Fibroblast of lung (primary cell): ENCODE results near the gene MXRA8. TPM values are rescaled to one million over a fixed set of nuclear protein-coding genes. Genes with fewer than 3 reads are reported as not detected.

Experiments used
- DNase-seq, 2 donors: peaks; one replicate each; pipeline versions ENCODE4 v3.0.0 to v3.0.0-alpha.2; 2010; ENCODE audit warnings: low read depth in 2 of 2
- H2AFZ ChIP-seq: 2 replicates; pipeline ENCODE4 v1.5.1; 2012; ENCODE audit warnings: low read length, control low read depth, inconsistent platforms
- H3K27ac ChIP-seq: 2 replicates; pipeline ENCODE4 v1.5.1; 2011; ENCODE audit warnings: low read length, control low read depth; ENCODE audit not compliant: insufficient read depth
- H3K27me3 ChIP-seq: 2 replicates; pipeline ENCODE4 v1.5.1; 2011; ENCODE audit warnings: mild to moderate bottlenecking, low read length; ENCODE audit not compliant: control insufficient read depth, insufficient read depth
- H3K36me3 ChIP-seq: 2 replicates; pipeline ENCODE4 v1.5.1; 2011; ENCODE audit warnings: low read length; ENCODE audit not compliant: control insufficient read depth, insufficient read depth
- H3K4me1 ChIP-seq: 2 replicates; pipeline ENCODE4 v1.5.1; 2011; ENCODE audit warnings: low read length; ENCODE audit not compliant: control insufficient read depth, insufficient read depth; ENCODE audit errors: extremely low read depth
- H3K4me2 ChIP-seq: 2 replicates; pipeline ENCODE4 v1.5.1; 2011; ENCODE audit warnings: low read length, control low read depth; ENCODE audit not compliant: insufficient read depth; ENCODE audit errors: extremely low read depth
- H3K4me3 ChIP-seq, 4 experiments: fragments of 200-600 bp in 1 of 4; sonication (generic) in 1 of 4; replicated peaks in 1 of 4; 2 replicates each; pipeline ENCODE4 v1.5.1; 2011 to 2016; ENCODE audit warnings: low read length in 4 of 4, low read depth in 3 of 4, mild to moderate bottlenecking in 3 of 4, control low read depth in 2 of 4, inconsistent platforms in 1 of 4, mixed read lengths in 1 of 4; ENCODE audit not compliant: insufficient read depth in 1 of 4; ENCODE audit errors: control extremely low read depth in 1 of 4
- H3K79me2 ChIP-seq: 2 replicates; pipeline ENCODE4 v1.5.1; 2012; ENCODE audit warnings: mild to moderate bottlenecking, low read length, inconsistent platforms; ENCODE audit not compliant: control insufficient read depth, insufficient read depth
- H3K9ac ChIP-seq: 2 replicates; pipeline ENCODE4 v1.5.1; 2011; ENCODE audit warnings: mild to moderate bottlenecking, low read length, control low read depth; ENCODE audit not compliant: insufficient read depth
- H3K9me3 ChIP-seq: 2 replicates; pipeline ENCODE4 v1.5.1; 2012; ENCODE audit warnings: low read depth, low read length; ENCODE audit not compliant: control insufficient read depth, insufficient read depth
- H4K20me1 ChIP-seq: 2 replicates; pipeline ENCODE4 v1.5.1; 2011; ENCODE audit warnings: low read length; ENCODE audit not compliant: control insufficient read depth, insufficient read depth; ENCODE audit errors: extremely low read depth
- CTCF ChIP-seq, 2 donors: IDR thresholded peaks in 1 of 2; conservative IDR thresholded peaks in 1 of 2; 1 replicate in 1 of 2; 2 replicates in 1 of 2; pipeline ENCODE4 v1.5.1; 2011 to 2012; ENCODE audit warnings: low read length in 2 of 2, control low read depth in 1 of 2, inconsistent platforms in 1 of 2, low read depth in 1 of 2, mild to moderate bottlenecking in 1 of 2
- EZH2 ChIP-seq: IDR thresholded peaks from 2 replicates; pipeline ENCODE4 v1.5.1; 2012; ENCODE audit warnings: low read length, control low read depth, mild to moderate bottlenecking; ENCODE audit errors: missing control alignments
- polyA plus RNA-seq, 2 donors: library from polyadenylated mRNA; depleted of rRNA in 1 of 2; stranded (reverse) in 1 of 2; unstranded in 1 of 2; fragments of >200 nt; gene quantifications; 2 replicates each; pipeline ENCODE4 v1.2.1, GENCODE V29; 2011 to 2012; ENCODE audit warnings: missing spikeins in 1 of 2
- total RNA-seq: library from RNA; depleted of rRNA; stranded (reverse); fragments of >200 nt; gene quantifications from 2 replicates; pipeline ENCODE4 v1.2.1, GENCODE V29; 2014

Gene MXRA8
- total and polyA plus RNA-seq, 2 donors (not counting 1 experiment from before 2014, with no cell fraction given), result 205 to 397 TPM

- no peaks in the 10 kb centered on the region for H4K20me1 ChIP-seq
- H3K36me3 ChIP-seq, result peaks cover 6% of the 10 kb centered on the region
- DNase-seq, result peak; percentile 87 to 90
- peak overlapping the region; percentile 96 for H3K27ac ChIP-seq
- H3K4me3 ChIP-seq, result peak overlapping the region in 2 of 4 experiments; percentile 97 to 98
- TF ChIP-seq CTCF (conservative IDR thresholded peaks at IDR 0.05 in 1 of 2, IDR thresholded peaks at IDR 0.05 in 1 of 2; ENCODE audit: low read depth in 1 of 2, low read length in 2 of 2) (no peak), EZH2 (no peak)
- H2AFZ ChIP-seq, result no peak overlapping the region
- no peaks in the 10 kb centered on the region for H3K9me3 ChIP-seq
- H3K4me1 ChIP-seq, result peaks cover 32% of the 10 kb centered on the region
- H3K9ac ChIP-seq, result peak overlapping the region; percentile 92
- H3K79me2 ChIP-seq, result peaks cover 39% of the 10 kb centered on the region
- H3K4me2 ChIP-seq, result peak overlapping the region; percentile 87
- H3K27me3 ChIP-seq, result no peaks in the 10 kb centered on the region
Observed at GRCh38 chr1:1359308-1359663, 931 bp upstream of the MXRA8 start.

DNA sequence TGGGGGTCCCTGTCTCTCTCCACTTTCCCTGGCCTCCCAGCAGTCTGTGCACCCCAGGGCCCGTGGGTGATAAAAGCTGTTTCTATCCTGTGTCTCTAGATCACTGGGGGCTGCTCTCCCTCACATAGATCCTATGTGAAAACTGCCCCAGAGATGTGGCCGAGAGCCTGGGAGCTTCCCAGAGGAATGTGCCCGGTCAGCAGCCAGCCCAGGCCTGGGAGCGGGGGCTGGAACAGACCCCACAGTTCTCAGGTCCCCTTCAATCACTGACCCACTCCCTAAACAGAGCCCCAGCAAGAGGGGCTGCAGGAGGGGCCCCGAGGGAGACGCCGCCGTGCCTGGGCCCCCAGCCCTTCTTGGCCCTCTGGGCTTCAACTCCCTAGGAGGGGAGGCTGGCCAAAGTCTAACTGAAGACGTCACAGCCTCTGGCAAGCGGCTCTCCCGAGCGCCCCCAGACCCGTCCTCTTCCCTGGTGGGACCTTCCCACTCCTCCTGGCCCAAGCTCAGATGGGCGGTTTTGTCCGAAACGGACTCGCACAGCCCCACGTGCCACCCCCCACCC is 403 bp downstream of the MXRA8 start:
- TF ChIP-seq CTCF (conservative IDR thresholded peaks at IDR 0.05 in 1 of 2, IDR thresholded peaks at IDR 0.05 in 1 of 2; ENCODE audit: low read depth in 1 of 2, low read length in 2 of 2) (no peak), EZH2 (no peak)
- no peaks in the 10 kb centered on the region for H4K20me1 ChIP-seq
- peak overlapping the region; percentile 92 for H3K9ac ChIP-seq
- peaks cover 52% of the 10 kb centered on the region for H3K79me2 ChIP-seq
- peak overlapping the region; percentile 87 for H3K4me2 ChIP-seq
- H3K4me1 ChIP-seq, result peaks cover 35% of the 10 kb centered on the region
- peaks cover 19% of the 10 kb centered on the region for H3K36me3 ChIP-seq
- no peak overlapping the region for H2AFZ ChIP-seq
- no peak for DNase-seq
- no peaks in the 10 kb centered on the region for H3K9me3 ChIP-seq
- H3K27me3 ChIP-seq, result no peaks in the 10 kb centered on the region
- H3K4me3 ChIP-seq, result peak overlapping the region; percentile 91 to 98 (median 97)
- peak overlapping the region; percentile 96 for H3K27ac ChIP-seq

GRCh38 chr1:1356796-1357401 is 1.5 kb downstream of the MXRA8 start:
- Histone ChIP-seq H3K79me2 (peaks cover 60% of the 10 kb centered on the region), H3K9me3 (no peaks in the 10 kb centered on the region), H3K4me3 (peak overlapping the region; percentile 91 to 98 (median 97)), H3K4me1 (peaks cover 43% of the 10 kb centered on the region), H2AFZ (no peak overlapping the region), H3K27ac (peak overlapping the region; percentile 96), H3K9ac (peak overlapping the region; percentile 92), H3K4me2 (peak overlapping the region; percentile 87), H3K36me3 (peaks cover 25% of the 10 kb centered on the region), H4K20me1 (no peaks in the 10 kb centered on the region), H3K27me3 (no peaks in the 10 kb centered on the region)
- TF ChIP-seq EZH2 (no peak), CTCF (conservative IDR thresholded peaks at IDR 0.05 in 1 of 2, IDR thresholded peaks at IDR 0.05 in 1 of 2; ENCODE audit: low read depth in 1 of 2, low read length in 2 of 2) (no peak)
- no peak for DNase-seq
